NCI-H187 treated with DMSO at 0.1 percent for 48 hours (cell line): ENCODE results near the gene LEMD3.

ENCODE experiments used
- DNase-seq: peaks from one replicate; lab custom pipeline; 2025; lab: John Stamatoyannopoulos, UW

The LEMD3 gene

GRCh38 chr12:65170209-65170881 is 962 bp downstream of the LEMD3 start:
- no peak for DNase-seq

- DNase-seq, result no peak
Measured at GRCh38 chr12:65171073-65171472, 1.7 kb downstream of the LEMD3 start.

DNA sequence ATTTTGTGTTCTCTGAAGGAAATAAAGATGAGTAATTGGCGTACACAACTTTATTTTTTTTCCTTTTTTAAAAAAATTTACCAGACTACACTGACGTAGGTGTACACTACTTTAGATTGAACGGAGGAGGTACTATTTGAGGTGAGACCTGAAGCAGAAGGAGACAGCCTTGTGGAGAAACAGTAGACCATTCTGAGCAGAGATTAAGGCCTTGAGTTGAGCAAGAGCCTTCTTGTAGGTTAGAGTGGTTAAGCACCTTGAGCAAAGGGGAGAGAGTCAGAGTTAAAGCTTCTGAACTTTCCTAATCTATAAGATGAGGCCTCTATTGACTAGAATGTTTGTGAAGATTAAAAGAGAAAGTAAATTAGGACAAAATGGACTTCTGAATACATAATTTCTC is 2.5 kb downstream of the LEMD3 start:
- DNase-seq, result no peak

DNA sequence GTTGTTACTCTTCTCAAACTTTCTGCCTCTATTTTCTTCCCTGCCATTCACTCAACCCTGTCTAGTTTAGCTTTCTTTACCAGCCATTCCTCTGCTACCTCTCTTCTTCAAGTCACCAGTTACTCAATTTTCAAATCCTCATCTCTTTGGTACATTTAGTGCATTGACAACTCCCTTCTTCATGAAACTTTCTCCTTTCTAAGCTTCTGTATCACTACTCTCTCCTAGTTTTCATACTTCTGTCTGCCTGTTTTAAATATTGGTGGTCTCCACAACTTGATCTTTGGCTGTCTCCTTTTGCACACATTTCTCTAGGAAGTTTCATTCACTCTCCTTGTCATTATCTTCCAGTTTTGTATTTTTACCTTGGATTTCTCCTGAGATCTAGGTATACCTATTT is 6.0 kb downstream of the LEMD3 start:
- no peak for DNase-seq

GRCh38 chr12:65182012-65182739 is 12.8 kb downstream of the LEMD3 start:
- no peak for DNase-seq

DNA sequence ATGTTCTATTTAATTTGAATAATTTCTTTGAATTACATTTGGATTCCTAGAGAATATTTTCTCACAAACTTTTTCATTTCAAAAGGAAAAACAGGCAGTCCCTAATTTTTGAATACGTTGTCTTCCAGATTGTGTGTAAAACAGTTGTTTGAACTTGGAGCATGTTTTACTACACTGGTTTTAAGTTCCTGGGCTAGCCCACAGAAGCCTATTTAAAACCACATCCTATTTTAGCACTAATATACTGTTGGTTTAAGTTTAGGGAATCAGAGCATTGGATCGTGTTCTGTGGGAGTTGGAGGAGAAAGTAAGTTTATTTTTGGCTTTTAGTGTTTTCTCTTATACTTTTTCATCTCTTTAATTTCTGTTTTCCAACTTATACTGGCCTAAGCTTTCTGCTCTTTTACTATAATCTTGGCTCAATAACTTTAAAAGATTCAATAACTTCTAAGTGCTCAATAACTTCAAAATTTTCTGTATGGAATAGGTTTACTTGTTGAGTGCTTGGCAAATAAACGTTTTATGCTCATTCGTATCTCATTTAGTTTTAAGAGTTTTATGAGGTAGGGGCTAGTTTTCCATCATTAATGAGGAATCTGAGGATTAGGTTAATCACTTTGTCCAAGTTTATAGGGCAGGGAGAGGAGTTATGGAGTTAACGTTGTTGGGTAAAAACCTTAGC is 14.9 kb downstream of the LEMD3 start:
- no peak for DNase-seq

GRCh38 chr12:65184858-65185229 is 15.5 kb downstream of the LEMD3 start:
- no peak for DNase-seq

- no peak for DNase-seq
Measured at GRCh38 chr12:65187665-65188064, 18.3 kb downstream of the LEMD3 start.

GRCh38 chr12:65188179-65188701 is 18.9 kb downstream of the LEMD3 start:
- DNase-seq, result no peak

- no peak for DNase-seq
Measured at GRCh38 chr12:65189028-65189718, 19.8 kb downstream of the LEMD3 start.

- no peak for DNase-seq
Measured at GRCh38 chr12:65192963-65193516, 23.7 kb downstream of the LEMD3 start.

- no peak for DNase-seq
Measured at GRCh38 chr12:65194949-65195348, 25.6 kb downstream of the LEMD3 start.

DNA sequence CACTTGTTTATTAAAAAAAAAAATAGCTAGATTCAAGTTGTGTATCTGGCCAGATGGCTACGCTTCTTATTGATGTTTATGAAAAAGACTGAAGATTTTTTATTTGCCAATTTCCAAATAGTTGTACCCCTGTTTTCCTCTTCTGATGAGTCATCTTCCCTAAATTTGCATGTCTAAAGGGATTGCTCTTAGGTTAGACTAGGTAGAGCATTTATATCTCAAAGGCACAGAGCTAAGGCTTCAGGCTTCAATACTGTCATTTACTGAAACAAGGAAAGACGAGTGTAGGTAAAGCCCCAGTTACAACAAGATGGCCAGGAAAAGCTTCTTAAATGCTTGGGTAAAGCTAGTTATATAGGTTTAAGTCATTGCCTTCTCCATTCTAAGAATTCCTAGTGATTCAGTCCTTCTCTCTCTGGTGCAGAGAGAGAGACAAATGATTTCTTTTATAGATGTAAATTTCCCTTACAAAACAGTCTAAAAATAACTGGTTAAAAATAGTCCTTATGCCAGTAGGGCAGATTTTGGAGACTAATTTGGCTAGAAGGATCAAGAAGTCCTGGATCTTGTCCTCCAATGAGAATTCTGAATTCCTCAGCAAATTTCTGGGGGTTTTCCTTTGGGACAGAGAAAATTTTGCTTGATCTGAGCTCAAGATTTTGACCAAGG is 26.1 kb downstream of the LEMD3 start:
- DNase-seq, result no peak

DNA sequence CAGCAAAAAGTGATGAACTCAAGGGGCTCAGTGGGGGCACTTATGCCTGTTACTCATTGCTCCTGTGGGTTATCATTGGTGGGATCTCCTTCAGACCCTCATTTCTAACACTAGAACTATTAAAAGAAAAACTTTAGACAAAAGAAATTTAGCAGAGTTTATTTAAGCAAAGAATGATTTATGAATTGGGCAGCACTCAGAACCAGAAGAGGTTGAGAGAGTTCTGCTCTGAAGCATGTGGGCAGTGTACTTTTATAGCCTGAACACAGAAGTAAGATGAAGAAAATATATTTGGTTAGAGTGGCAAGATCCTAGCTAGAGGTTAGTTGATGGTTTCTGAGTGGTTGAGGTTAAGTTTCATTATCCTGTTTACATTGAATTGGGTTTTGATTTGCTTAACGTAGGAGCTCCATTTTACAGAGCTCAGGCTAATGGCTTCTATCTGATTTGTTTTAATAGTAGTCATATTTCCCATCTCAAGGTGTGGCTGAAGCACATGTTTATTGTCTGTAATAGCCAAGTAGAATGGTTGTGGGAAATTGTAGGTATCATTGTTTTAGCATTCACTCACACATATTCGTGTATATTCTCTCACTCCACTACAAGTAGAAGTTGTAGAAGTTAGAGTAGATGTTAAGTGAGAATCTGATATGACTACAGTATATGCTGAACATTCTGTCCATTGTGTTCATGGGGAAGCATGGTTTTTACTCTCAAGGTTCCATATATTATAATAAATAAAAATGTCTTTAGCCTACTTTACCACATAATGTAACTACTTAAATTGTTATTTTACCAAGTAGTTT is 27.6 kb downstream of the LEMD3 start:
- DNase-seq, result no peak

DNA sequence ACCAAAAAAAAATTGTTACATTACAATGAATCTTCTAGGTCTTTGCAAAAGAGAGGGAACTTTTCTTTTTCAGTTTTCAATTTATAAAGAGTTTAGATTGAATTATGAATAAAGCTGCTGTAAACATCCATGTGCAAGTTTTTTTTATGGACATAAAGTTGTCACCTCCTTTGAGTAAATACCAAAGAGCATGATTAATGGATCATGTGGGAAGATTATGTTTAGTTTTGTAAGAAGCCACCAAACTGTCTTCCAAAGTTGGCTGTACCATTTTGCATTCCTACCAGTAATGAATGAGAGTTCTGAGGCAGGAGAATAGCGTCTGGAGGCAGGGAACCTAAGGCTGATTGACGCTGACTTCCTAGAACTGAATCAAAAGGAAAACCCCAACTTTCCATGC is 30.2 kb downstream of the LEMD3 start:
- DNase-seq, result no peak

- no peak for DNase-seq
Measured at GRCh38 chr12:65200007-65200665, 30.8 kb downstream of the LEMD3 start.

DNA sequence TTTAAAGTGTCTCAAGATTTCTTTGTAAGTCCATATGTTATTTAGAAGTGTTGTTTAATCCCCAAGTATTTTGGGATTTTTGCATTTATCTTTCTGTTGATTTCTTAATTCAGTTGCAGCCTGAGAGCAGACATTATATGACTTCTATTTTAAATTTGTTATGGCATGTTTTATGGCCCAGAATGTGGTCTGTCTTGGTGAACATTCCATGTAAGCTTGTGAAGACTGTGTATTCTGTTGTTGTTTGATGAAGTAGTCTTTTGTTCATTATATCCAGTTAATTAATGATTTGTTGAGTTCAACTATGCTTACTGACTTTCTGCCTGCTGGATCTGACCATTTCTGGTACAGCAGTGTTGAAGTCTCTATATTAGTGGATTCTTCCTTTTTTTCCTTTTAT is 34.0 kb downstream of the LEMD3 start:
- no peak for DNase-seq

GRCh38 chr12:65204886-65205525 is 35.6 kb downstream of the LEMD3 start:
- no peak for DNase-seq

- DNase-seq, result no peak
Measured at GRCh38 chr12:65205886-65206285, 36.5 kb downstream of the LEMD3 start.

DNA sequence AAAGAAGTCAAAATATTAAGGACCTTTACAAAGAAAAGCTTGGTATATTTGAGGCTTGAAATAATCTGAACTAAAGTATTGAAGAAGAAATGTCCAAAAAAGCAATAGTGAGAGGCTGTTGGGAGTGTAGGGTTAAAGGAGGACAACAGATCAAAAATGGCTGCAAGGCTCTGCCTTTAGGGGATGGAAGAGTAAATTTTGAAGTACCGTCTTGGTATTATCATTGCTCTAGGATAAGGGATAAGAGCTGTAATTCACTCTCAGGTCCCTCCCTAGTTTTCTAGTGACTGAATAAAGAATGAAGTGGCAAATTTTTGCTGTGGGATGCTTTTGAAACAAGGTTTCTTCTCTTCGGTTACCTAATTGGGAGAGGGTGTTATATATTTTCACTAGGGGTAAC is 38.7 kb downstream of the LEMD3 start:
- DNase-seq, result no peak
